GM18505 (cell line): Measurements from ENCODE around the gene MSH5.

Experiments used
- ATAC-seq: cut with Tn5 transposase; IDR thresholded peaks from one replicate; pipeline ENCODE4 v1.9.1; 2021; ENCODE audit not compliant: unreplicated experiment
- POLR2A ChIP-seq: IDR thresholded peaks from 4 replicates; pipeline ENCODE4 v1.6.1; 2011; ENCODE audit warnings: borderline replicate concordance; ENCODE audit not compliant: insufficient read depth, insufficient read length; ENCODE audit errors: extremely low read depth

The MSH5 gene

GRCh38 chr6:31729979-31730630, 9.7 kb upstream of the MSH5 start:
- ATAC-seq, result no peak
- peak; percentile 50 for TF ChIP-seq POLR2A

- ATAC-seq, result no peak
- no peak for TF ChIP-seq POLR2A
Measured at GRCh38 chr6:31730631-31731086, 9.1 kb upstream of the MSH5 start.

- no peak for ATAC-seq
- TF ChIP-seq POLR2A, result no peak
Measured at GRCh38 chr6:31732029-31732428, 7.8 kb upstream of the MSH5 start.

- no peak for TF ChIP-seq POLR2A
- no peak for ATAC-seq
Measured at GRCh38 chr6:31733734-31734133, 6.1 kb upstream of the MSH5 start.

GRCh38 chr6:31734247-31734820, 5.5 kb upstream of the MSH5 start:
- no peak for ATAC-seq
- no peak for TF ChIP-seq POLR2A

GRCh38 chr6:31734821-31735406, 4.9 kb upstream of the MSH5 start:
- ATAC-seq, result no peak
- TF ChIP-seq POLR2A, result peak; percentile 40

DNA sequence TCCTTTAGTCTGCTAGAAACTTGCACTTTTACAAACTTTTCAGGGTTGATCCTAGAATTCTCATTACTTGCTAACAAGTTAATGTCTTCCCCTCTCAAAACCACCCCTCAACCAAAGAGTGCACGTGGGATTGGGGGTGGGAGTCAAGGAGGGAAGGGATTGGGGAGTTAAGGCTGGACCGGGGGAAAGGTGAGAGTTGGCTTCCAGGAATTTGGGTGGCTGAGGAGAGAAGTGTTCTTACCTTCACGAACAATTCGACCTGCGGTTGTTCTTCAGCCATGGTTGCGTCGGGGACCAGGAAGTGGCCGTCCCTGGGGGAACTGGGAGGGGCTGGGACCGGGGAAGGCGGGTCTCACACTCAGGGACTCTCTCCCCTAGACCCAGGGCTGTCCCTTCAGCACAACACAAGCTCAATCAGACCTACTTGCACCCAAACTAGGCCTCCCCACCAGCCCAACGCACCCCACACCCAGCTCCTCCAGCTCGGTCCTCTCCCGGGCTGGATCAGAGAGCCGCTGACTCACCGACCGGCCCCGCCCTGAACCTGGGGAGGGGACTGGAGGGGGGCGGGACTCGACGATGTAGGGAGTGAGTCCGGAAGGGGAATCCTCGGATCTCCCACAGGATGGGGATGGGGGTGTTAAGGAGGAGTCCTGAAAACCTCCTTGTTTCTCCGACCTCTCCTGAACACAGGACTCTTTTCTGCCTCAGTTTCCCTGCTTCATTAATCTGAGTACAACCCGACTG, 3.6 kb upstream of the MSH5 start, which contains the start of gene CLIC1:
CLIC1 (minus strand) TSS at position 510 of the 747 bp plus-strand sequence; CDS start at position 280, 230 bp downstream.
- no peak for ATAC-seq

GRCh38 chr6:31736768-31737314, 3.0 kb upstream of the MSH5 start:
- no peak for ATAC-seq
- peak; percentile 8 for TF ChIP-seq POLR2A

More for the DNA sequence above, 3.6 kb upstream of the MSH5 start, which contains the start of gene CLIC1:
- peak; percentile 88 for TF ChIP-seq POLR2A

GRCh38 chr6:31737315-31737990, 2.4 kb upstream of the MSH5 start:
- no peak for TF ChIP-seq POLR2A
- no peak for ATAC-seq

- TF ChIP-seq POLR2A, result peak; percentile 55
- ATAC-seq, result peak; percentile 25
Measured at GRCh38 chr6:31737991-31738979, 1.5 kb upstream of the MSH5 start.

DNA sequence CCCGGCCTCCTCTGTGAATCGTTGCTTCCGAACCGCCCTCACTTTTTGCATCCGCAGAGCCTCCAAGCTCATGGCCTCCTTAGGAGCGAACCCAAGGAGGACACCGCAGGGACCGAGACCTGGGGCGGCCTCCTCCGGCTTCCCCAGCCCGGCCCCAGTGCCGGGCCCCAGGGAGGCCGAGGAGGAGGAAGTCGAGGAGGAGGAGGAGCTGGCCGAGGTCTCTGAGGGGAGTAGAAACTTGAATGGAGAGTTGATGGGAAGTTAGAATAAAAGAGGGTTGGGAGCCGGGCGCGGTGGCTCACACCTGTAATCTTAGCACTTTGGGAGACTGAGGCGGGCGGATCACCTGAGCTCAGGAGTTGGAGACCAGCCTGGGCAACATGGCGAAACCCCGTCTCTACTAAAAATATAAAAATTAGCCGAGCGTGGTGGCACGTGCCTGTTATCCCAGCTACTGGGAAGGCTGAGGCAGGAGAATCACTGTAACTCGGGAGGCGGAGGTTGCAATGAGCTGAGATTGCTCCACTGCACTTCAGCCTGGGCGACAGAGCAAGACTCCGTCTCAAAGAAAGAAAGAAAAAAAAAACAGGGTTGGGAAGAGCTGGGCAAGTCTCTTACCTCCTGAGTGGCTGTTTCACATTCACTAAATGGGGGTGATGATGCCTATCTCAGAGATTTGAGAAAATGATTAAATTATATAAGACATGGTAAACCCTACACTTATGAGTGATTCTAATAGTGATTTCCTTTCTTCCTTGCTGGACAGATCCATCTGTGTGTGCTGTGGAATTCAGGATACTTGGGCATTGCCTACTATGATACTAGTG, 805 bp downstream of the MSH5 start:
- peak; percentile 5 for ATAC-seq
- no peak for TF ChIP-seq POLR2A
